ENCODE results near the gene ATP6V0C.

The ATP6V0C gene

DNA sequence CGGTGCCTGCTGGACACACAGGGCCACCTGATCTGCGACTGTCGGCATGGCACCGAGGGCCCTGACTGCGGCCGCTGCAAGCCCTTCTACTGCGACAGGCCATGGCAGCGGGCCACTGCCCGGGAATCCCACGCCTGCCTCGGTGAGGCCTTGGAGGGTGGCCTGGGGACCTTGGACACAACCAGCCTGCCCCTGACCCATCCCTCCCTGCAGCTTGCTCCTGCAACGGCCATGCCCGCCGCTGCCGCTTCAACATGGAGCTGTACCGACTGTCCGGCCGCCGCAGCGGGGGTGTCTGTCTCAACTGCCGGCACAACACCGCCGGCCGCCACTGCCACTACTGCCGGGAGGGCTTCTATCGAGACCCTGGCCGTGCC lies 41.3 kb upstream of the ATP6V0C start:
- H3K4me3 ChIP-seq (ENCODE audit: low read depth, low read length), result no peak overlapping the region
- no peak for DNase-seq (ENCODE audit: low read depth)
- TF ChIP-seq, protein P1, sequence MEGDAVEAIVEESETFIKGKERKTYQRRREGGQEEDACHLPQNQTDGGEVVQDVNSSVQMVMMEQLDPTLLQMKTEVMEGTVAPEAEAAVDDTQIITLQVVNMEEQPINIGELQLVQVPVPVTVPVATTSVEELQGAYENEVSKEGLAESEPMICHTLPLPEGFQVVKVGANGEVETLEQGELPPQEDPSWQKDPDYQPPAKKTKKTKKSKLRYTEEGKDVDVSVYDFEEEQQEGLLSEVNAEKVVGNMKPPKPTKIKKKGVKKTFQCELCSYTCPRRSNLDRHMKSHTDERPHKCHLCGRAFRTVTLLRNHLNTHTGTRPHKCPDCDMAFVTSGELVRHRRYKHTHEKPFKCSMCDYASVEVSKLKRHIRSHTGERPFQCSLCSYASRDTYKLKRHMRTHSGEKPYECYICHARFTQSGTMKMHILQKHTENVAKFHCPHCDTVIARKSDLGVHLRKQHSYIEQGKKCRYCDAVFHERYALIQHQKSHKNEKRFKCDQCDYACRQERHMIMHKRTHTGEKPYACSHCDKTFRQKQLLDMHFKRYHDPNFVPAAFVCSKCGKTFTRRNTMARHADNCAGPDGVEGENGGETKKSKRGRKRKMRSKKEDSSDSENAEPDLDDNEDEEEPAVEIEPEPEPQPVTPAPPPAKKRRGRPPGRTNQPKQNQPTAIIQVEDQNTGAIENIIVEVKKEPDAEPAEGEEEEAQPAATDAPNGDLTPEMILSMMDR (IDR thresholded peaks at IDR 0.05; ENCODE audit: low read depth, low read length, missing control alignments), result no peak

DNA sequence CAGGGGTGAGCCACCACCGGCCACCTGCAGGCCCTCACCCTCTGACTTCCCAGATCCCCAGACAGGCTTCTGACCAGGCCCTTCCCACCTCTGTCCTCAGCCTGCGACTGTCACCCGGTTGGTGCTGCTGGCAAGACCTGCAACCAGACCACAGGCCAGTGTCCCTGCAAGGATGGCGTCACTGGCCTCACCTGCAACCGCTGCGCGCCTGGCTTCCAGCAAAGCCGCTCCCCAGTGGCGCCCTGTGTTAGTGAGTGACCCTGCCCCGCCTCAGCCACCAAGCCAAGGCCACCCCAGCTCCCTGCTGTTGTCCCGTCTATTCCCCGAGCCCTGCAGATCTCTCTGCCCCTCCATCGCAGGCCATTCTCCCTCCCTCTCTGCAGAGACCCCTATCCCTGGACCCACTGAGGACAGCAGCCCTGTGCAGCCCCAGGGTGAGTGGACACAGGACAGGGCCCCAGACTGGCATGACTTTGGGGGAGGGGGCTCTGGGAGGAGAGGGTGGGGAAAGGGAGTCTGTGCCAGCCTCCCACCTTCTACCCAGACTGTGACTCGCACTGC lies 40.8 kb upstream of the ATP6V0C start:
- no peak for DNase-seq (ENCODE audit: low read depth)
- TF ChIP-seq, protein P1 (IDR thresholded peaks at IDR 0.05; ENCODE audit: low read depth, low read length, missing control alignments), result no peak
- H3K4me3 ChIP-seq (ENCODE audit: low read depth, low read length), result no peak overlapping the region

DNA sequence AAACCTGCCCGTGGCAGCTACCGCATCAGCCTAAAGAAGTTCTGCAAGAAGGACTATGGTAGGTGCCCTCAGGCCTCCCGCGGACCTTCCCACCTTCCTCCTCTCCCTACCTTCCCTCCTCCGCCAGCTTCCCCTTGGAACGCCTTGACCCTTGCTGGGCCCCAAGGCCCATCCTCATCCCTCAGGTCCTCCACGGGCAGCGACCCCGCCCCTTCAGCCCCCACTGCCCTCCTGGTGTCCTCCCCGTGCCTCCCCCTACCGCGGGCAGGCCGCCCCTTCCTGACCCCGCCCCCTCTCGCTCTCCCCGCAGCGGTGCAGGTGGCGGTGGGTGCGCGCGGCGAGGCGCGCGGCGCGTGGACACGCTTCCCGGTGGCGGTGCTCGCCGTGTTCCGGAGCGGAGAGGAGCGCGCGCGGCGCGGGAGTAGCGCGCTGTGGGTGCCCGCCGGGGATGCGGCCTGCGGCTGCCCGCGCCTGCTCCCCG lies 40.3 kb upstream of the ATP6V0C start:
- peak overlapping the region; percentile 37 for H3K4me3 ChIP-seq (ENCODE audit: low read depth, low read length)
- no peak for DNase-seq (ENCODE audit: low read depth)

DNA sequence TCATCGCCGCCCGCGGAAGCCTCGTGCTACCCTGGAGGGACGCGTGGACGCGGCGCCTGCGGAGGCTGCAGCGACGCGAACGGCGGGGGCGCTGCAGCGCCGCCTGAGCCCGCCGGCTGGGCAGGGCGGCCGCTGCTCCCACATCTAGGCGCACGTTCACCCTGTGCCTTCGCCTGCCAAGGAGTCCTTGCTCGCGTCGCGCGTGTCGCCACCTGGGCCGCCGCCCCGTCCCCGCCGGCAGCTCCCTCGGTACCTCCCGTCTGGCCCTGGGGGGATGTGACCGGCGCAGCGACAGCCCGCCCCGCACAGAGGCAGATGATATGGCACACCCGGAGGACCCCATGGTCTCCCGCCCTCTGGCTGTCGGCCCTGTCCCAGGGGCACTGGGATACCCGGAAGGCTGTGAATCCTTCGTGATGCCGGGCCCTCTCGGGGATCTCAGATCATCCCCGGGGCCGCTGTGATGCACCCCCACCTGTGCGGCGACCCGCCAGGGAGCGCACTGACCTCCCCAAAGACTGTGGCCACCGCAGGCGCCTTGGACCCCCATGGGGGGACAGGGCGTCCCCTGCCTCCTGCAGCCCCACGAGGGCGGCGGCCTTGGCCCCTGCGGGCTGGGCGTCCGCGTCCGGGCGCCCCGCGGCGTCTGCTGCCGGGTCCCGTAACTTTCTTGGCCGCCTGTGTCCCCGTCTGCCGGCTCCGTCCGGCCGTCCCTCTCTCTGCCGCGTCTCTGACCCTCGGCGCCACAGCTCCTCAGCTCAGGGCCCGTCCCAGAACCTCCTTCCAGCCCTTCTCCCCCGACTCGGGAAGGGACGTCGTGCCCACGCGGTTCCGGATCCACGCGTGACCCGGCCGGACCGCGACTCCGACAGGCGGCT lies 39.5 kb upstream of the ATP6V0C start:
- TF ChIP-seq, protein P1 (IDR thresholded peaks at IDR 0.05; ENCODE audit: low read depth, low read length, missing control alignments), result peak; percentile 57
- H3K4me3 ChIP-seq (ENCODE audit: low read depth, low read length), result peak overlapping the region; percentile 94
- no peak for DNase-seq (ENCODE audit: low read depth)

More for the DNA sequence above, 40.3 kb upstream of the ATP6V0C start:
- TF ChIP-seq, protein P1 (IDR thresholded peaks at IDR 0.05; ENCODE audit: low read depth, low read length, missing control alignments), result no peak

- TF ChIP-seq, protein P1 (IDR thresholded peaks at IDR 0.05; ENCODE audit: low read depth, low read length, missing control alignments), result no peak
- DNase-seq (ENCODE audit: low read depth), result no peak
These were observed 38.8 kb upstream of the ATP6V0C start, which contains the start of gene TBC1D24 for GRCh38 chr16:2474877-2475412. TBC1D24 (plus strand) TSS chr16:2475127; CDS start chr16:2496149, 21,022 bp downstream.

DNA sequence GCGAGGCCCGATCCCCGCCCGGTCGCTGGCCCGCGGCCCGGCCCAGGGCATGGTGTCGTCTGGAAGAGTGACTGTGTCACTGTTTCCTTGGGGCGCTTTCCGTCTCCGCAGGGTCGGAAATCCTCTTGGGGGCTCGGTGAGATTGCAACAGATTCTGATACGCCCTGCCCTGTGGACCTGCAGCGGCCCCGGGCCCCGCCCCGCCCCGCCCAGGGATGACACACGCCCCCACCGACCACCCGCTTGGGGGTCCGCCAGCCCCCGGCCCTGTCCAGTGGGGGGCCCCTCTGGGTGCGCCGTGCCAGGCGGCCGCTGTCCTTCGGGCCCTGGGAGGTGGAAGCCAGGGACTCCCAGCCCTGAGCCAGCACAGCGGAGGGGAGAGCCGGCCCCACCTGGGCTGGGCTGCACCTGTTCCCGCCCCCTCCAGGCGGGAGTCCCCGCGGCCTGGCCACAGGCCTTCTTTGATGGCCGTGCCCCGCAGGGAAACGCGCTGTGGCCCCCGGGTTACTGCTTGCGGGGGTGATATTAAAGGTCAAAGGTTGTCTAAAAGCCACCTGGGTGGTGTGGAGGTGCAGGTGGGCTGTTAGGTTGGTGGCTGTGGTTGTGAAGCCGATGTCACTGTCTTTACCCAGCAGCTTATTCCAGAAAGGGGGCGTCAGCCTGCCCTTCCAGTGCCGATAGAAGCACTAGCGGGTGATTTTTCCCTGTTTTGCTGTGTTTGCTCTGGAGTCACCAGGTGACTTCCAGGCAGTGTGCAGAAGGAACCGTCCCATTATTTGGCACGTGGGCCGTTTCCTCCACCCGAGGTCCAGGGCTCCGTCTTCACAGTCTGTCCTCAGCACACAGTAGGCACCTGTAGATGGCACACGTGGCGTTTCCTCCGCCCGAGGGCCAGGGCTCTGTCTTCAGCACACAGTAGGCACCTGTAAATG lies 38.1 kb upstream of the ATP6V0C start:
- TF ChIP-seq, protein P1 (IDR thresholded peaks at IDR 0.05; ENCODE audit: low read depth, low read length, missing control alignments), result no peak
- DNase-seq (ENCODE audit: low read depth), result no peak
- H3K4me3 ChIP-seq (ENCODE audit: low read depth, low read length), result peak overlapping the region; percentile 94

More at GRCh38 chr16:2474877-2475412, 38.8 kb upstream of the ATP6V0C start, which contains the start of gene TBC1D24:
- peak within 1 kb of the TSS; percentile 94 for H3K4me3 ChIP-seq (ENCODE audit: low read depth, low read length)
